Activated CD4-positive, alpha-beta T cell treated with anti-CD3 and anti-CD28 coated beads, Interleukin-2, amount 10 ng/mL, durations not matched to agents 7 days and 5 days (primary cell): ENCODE results near the gene PDZD2. TPM values are rescaled to one million over a fixed set of nuclear protein-coding genes. Genes with fewer than 3 reads are reported as not detected.
A peak's percentile ranks its signal among the peaks of the same experiment; 100 is the strongest.

Experiments
- CTCF ChIA-PET: fragments of 350-600 bp; sonication (Branson Sonifier 250); formaldehyde crosslinking; loops from one replicate; lab custom pipeline; 2021; ENCODE audit warnings: antibody characterized with exemption; lab: Charles Lee
- POLR2A ChIA-PET: fragments of 350-600 bp; sonication (Branson Sonifier 250); formaldehyde crosslinking; loops from one replicate; lab custom pipeline; 2021; ENCODE audit warnings: antibody characterized with exemption; lab: Charles Lee
- DNase-seq: peaks from one replicate; pipeline ENCODE4 v3.0.0-alpha.2; 2020
- H3K27ac Mint-ChIP-seq: one replicate; pipeline ENCODE4 v1.8.0; 2021; ENCODE audit warnings: mild to moderate bottlenecking, moderate library complexity, mixed read lengths
- H3K27me3 Mint-ChIP-seq: one replicate; pipeline ENCODE4 v1.8.0; 2021; ENCODE audit warnings: mixed read lengths
- H3K36me3 Mint-ChIP-seq: one replicate; pipeline ENCODE4 v1.8.0; 2021; ENCODE audit warnings: low read depth, mixed read lengths
- H3K4me1 Mint-ChIP-seq: one replicate; pipeline ENCODE4 v1.8.0; 2021; ENCODE audit warnings: mixed read lengths
- H3K4me3 Mint-ChIP-seq: one replicate; pipeline ENCODE4 v1.8.0; 2021; ENCODE audit warnings: mild to moderate bottlenecking, moderate library complexity, mixed read lengths
- H3K9me3 Mint-ChIP-seq: one replicate; pipeline ENCODE4 v1.8.0; 2021; ENCODE audit warnings: mixed read lengths
- total RNA-seq, 2 experiments: library from RNA; stranded (reverse); gene quantifications; one replicate each; pipeline ENCODE4 v1.2.3, GENCODE V29; 2021

PDZD2 gene
- total RNA-seq, 2 experiments from 2014 or later: not detected

- Mint-ChIP-seq H3K27ac (peak overlapping the region; percentile 65), H3K9me3 (no peaks in the 10 kb centered on the region), H3K4me1 (no peaks in the 10 kb centered on the region), H3K4me3 (no peak overlapping the region), H3K36me3 (peaks cover 12% of the 10 kb centered on the region), H3K27me3 (no peaks in the 10 kb centered on the region)
- POLR2A ChIA-PET: no interaction called here
- DNase-seq: no peak
- CTCF ChIA-PET: no interaction called here
Observed at GRCh38 chr5:32098890-32099310, 460.0 kb downstream of the PDZD2 start.

GRCh38 chr5:32099486-32100035 lies 460.6 kb downstream of the PDZD2 start:
- peaks cover 14% of the 10 kb centered on the region for H3K36me3 Mint-ChIP-seq
- H3K27me3 Mint-ChIP-seq: no peaks in the 10 kb centered on the region
- DNase-seq: no peak
- ChIA-PET CTCF (interaction anchor here (0.5 to 0.9 kb wide), 2 partner anchors 28 to 121 kb away, joined by 3 to 5 read pairs; no protein-coding TSS in a partner anchor), POLR2A (no interaction called here)
- no peaks in the 10 kb centered on the region for H3K9me3 Mint-ChIP-seq
- no peaks in the 10 kb centered on the region for H3K4me1 Mint-ChIP-seq
- no peak overlapping the region for H3K4me3 Mint-ChIP-seq
- H3K27ac Mint-ChIP-seq: no peak overlapping the region

- Mint-ChIP-seq H3K36me3 (peaks cover 14% of the 10 kb centered on the region), H3K4me1 (no peaks in the 10 kb centered on the region), H3K9me3 (no peaks in the 10 kb centered on the region), H3K4me3 (no peak overlapping the region), H3K27me3 (no peaks in the 10 kb centered on the region), H3K27ac (no peak overlapping the region)
- ChIA-PET CTCF (interaction anchor here (0.9 kb wide), 1 partner anchor 27 kb away, joined by 3 read pairs; no protein-coding TSS in a partner anchor), POLR2A (no interaction called here)
- no peak for DNase-seq
Observed at GRCh38 chr5:32100230-32100629, 461.3 kb downstream of the PDZD2 start.

- POLR2A ChIA-PET: no interaction called here
- H3K36me3 Mint-ChIP-seq: peaks cover 14% of the 10 kb centered on the region
- CTCF ChIA-PET: interaction anchor here (0.8 kb wide), 1 partner anchor 13 kb away, joined by 3 read pairs; no protein-coding TSS in a partner anchor
- no peaks in the 10 kb centered on the region for H3K27me3 Mint-ChIP-seq
- H3K9me3 Mint-ChIP-seq: no peaks in the 10 kb centered on the region
- DNase-seq: no peak
- no peaks in the 10 kb centered on the region for H3K4me1 Mint-ChIP-seq
- H3K4me3 Mint-ChIP-seq: no peak overlapping the region
- H3K27ac Mint-ChIP-seq: no peak overlapping the region
Observed at GRCh38 chr5:32100691-32101302, 461.9 kb downstream of the PDZD2 start.

- CTCF ChIA-PET: interaction anchor here (0.6 kb wide), 1 partner anchor 511 kb away, joined by 4 read pairs; no protein-coding TSS in a partner anchor
- Mint-ChIP-seq H3K9me3 (no peaks in the 10 kb centered on the region), H3K36me3 (peaks cover 20% of the 10 kb centered on the region), H3K27ac (peak overlapping the region; percentile 60), H3K4me1 (no peaks in the 10 kb centered on the region), H3K27me3 (no peaks in the 10 kb centered on the region), H3K4me3 (no peak overlapping the region)
- POLR2A ChIA-PET: no interaction called here
- no peak for DNase-seq
Observed at GRCh38 chr5:32102254-32102986, 463.5 kb downstream of the PDZD2 start.

GRCh38 chr5:32103521-32103920 lies 464.6 kb downstream of the PDZD2 start:
- POLR2A ChIA-PET: no interaction called here
- no peaks in the 10 kb centered on the region for H3K9me3 Mint-ChIP-seq
- DNase-seq: no peak
- H3K27ac Mint-ChIP-seq: no peak overlapping the region
- no peaks in the 10 kb centered on the region for H3K27me3 Mint-ChIP-seq
- H3K36me3 Mint-ChIP-seq: peaks cover 21% of the 10 kb centered on the region
- CTCF ChIA-PET: no interaction called here
- H3K4me1 Mint-ChIP-seq: no peaks in the 10 kb centered on the region
- H3K4me3 Mint-ChIP-seq: no peak overlapping the region

GRCh38 chr5:32107291-32107690 lies 468.4 kb downstream of the PDZD2 start:
- no peaks in the 10 kb centered on the region for H3K4me1 Mint-ChIP-seq
- H3K27me3 Mint-ChIP-seq: no peaks in the 10 kb centered on the region
- DNase-seq: no peak
- POLR2A ChIA-PET: interaction anchor here (0.6 kb wide), 1 partner anchor 215 kb away, joined by 3 read pairs; no protein-coding TSS in a partner anchor
- CTCF ChIA-PET: interaction anchor here (0.6 to 3.2 kb wide), 7 partner anchors 10 to 155 kb away, joined by 3 to 16 read pairs (median 3); no protein-coding TSS in a partner anchor
- H3K27ac Mint-ChIP-seq: no peak overlapping the region
- H3K9me3 Mint-ChIP-seq: no peaks in the 10 kb centered on the region
- no peak overlapping the region for H3K4me3 Mint-ChIP-seq
- H3K36me3 Mint-ChIP-seq: peaks cover 45% of the 10 kb centered on the region

GRCh38 chr5:32108167-32108566 lies 469.2 kb downstream of the PDZD2 start:
- ChIA-PET POLR2A (no interaction called here), CTCF (interaction anchor here (1.0 to 3.2 kb wide), 4 partner anchors 9 to 31 kb away, joined by 3 to 16 read pairs (median 3); no protein-coding TSS in a partner anchor)
- Mint-ChIP-seq H3K9me3 (no peaks in the 10 kb centered on the region), H3K27me3 (no peaks in the 10 kb centered on the region), H3K4me3 (no peak overlapping the region), H3K4me1 (peaks cover 2% of the 10 kb centered on the region), H3K27ac (no peak overlapping the region), H3K36me3 (peaks cover 43% of the 10 kb centered on the region)
- no peak for DNase-seq

GRCh38 chr5:32109236-32109635 lies 470.3 kb downstream of the PDZD2 start:
- no peak overlapping the region for H3K4me3 Mint-ChIP-seq
- no peak overlapping the region for H3K27ac Mint-ChIP-seq
- no peaks in the 10 kb centered on the region for H3K27me3 Mint-ChIP-seq
- H3K4me1 Mint-ChIP-seq: peaks cover 2% of the 10 kb centered on the region
- POLR2A ChIA-PET: no interaction called here
- peaks cover 40% of the 10 kb centered on the region for H3K36me3 Mint-ChIP-seq
- no peaks in the 10 kb centered on the region for H3K9me3 Mint-ChIP-seq
- CTCF ChIA-PET: interaction anchor here (1.5 to 3.2 kb wide), 2 partner anchors 15 to 21 kb away, joined by 3 to 16 read pairs; no protein-coding TSS in a partner anchor
- no peak for DNase-seq

GRCh38 chr5:32110111-32110696 lies 471.3 kb downstream of the PDZD2 start:
- H3K27me3 Mint-ChIP-seq: no peaks in the 10 kb centered on the region
- no peak for DNase-seq
- H3K36me3 Mint-ChIP-seq: peaks cover 42% of the 10 kb centered on the region
- H3K9me3 Mint-ChIP-seq: no peaks in the 10 kb centered on the region
- ChIA-PET CTCF (interaction anchor here (1.2 to 3.2 kb wide), 2 partner anchors 16 to 149 kb away, joined by 4 to 16 read pairs; no protein-coding TSS in a partner anchor), POLR2A (no interaction called here)
- H3K4me1 Mint-ChIP-seq: peaks cover 2% of the 10 kb centered on the region
- H3K27ac Mint-ChIP-seq: no peak overlapping the region
- H3K4me3 Mint-ChIP-seq: no peak overlapping the region

GRCh38 chr5:32115985-32116384 lies 477.1 kb downstream of the PDZD2 start:
- no peak overlapping the region for H3K27ac Mint-ChIP-seq
- no peaks in the 10 kb centered on the region for H3K9me3 Mint-ChIP-seq
- H3K4me1 Mint-ChIP-seq: peaks cover 16% of the 10 kb centered on the region
- peaks cover 38% of the 10 kb centered on the region for H3K36me3 Mint-ChIP-seq
- DNase-seq: no peak
- ChIA-PET CTCF (interaction anchor here (0.6 to 0.8 kb wide), 2 partner anchors 11 to 19 kb away, joined by 3 read pairs; no protein-coding TSS in a partner anchor), POLR2A (no interaction called here)
- no peaks in the 10 kb centered on the region for H3K27me3 Mint-ChIP-seq
- H3K4me3 Mint-ChIP-seq: no peak overlapping the region

- Mint-ChIP-seq H3K27ac (no peak overlapping the region), H3K4me3 (no peak overlapping the region), H3K9me3 (no peaks in the 10 kb centered on the region), H3K4me1 (peaks cover 16% of the 10 kb centered on the region), H3K36me3 (peaks cover 40% of the 10 kb centered on the region), H3K27me3 (no peaks in the 10 kb centered on the region)
- no peak for DNase-seq
- CTCF ChIA-PET: interaction anchor here (0.6 to 0.7 kb wide), 3 partner anchors 9 to 213 kb away, joined by 3 to 4 read pairs (median 3); no protein-coding TSS in a partner anchor
- POLR2A ChIA-PET: no interaction called here
Observed at GRCh38 chr5:32116574-32117313, 477.8 kb downstream of the PDZD2 start.
